ENCODE results near the gene DAP.

DNA sequence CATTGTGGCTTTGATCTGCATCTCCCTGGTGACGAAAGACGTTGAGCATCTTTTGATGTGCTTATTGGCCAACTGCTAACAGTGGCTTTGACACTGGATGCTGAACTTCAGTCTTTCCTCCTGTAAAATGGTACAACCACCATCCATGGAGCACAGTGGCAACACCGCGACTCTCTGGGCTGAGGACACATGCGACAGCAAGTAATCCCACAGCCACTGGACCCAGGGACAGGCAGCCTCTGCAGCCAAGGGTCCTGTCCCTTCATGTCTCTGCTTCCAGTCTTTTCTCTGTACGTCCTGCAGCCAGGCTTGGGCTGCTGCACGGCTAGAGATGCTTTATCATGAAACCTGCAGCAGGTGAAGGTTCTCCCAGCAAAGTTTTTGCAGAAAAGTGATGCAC lies 83.5 kb downstream of the DAP start:
- TF ChIP-seq, protein P1, sequence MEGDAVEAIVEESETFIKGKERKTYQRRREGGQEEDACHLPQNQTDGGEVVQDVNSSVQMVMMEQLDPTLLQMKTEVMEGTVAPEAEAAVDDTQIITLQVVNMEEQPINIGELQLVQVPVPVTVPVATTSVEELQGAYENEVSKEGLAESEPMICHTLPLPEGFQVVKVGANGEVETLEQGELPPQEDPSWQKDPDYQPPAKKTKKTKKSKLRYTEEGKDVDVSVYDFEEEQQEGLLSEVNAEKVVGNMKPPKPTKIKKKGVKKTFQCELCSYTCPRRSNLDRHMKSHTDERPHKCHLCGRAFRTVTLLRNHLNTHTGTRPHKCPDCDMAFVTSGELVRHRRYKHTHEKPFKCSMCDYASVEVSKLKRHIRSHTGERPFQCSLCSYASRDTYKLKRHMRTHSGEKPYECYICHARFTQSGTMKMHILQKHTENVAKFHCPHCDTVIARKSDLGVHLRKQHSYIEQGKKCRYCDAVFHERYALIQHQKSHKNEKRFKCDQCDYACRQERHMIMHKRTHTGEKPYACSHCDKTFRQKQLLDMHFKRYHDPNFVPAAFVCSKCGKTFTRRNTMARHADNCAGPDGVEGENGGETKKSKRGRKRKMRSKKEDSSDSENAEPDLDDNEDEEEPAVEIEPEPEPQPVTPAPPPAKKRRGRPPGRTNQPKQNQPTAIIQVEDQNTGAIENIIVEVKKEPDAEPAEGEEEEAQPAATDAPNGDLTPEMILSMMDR (conservative IDR thresholded peaks at IDR 0.05; ENCODE audit: low read depth, low read length): no peak
- TF ChIP-seq RCOR1 (IDR thresholded peaks at IDR 0.05; ENCODE audit: insufficient replicate concordance, low read length): no peak
